GM19099 (cell line): Measurements from ENCODE around the gene GOPC.

Experiments
- POLR2A ChIP-seq: IDR thresholded peaks from 3 replicates; pipeline ENCODE4 v1.6.1; 2011; ENCODE audit warnings: low read depth; ENCODE audit not compliant: insufficient read length; ENCODE audit errors: extremely low read depth

GOPC gene

DNA sequence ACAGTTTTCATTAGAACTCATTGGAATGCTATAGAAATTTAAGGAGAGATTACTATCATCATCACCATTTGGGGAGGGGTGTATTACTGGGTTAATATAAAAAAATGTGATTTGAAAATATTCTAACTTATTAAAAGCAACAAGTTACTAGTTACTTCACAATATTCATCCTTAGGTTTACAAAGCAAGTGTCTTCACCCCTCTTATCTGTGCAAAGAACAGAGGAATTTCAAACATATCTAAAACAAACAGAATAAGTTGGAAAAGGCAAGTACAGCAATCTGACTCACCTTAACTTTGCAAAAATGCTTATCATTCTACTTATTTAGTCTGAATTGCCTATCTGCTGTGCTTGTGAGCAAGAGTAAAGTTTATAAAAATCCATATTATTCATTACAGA lies 87.0 kb downstream of the GOPC start:
- no peak for TF ChIP-seq POLR2A

DNA sequence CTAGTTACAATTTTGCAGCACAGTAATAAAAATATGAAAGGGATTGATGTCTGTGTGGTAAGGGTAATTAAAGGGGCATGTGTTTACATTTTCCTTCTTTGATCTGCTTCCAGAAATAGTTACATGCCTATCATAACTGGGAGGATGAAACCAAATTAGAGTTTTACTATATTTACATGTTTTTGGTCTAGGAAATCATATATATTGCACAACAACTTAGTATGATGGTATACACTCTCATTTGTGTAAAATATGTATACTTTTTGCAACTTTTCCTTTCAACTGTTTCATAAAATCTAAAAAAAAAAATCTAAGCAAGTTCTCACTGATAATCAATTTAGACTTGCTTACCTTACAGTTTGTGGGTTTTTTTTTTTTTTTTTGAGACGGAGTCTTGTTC lies 87.7 kb downstream of the GOPC start:
- TF ChIP-seq POLR2A = no peak

DNA sequence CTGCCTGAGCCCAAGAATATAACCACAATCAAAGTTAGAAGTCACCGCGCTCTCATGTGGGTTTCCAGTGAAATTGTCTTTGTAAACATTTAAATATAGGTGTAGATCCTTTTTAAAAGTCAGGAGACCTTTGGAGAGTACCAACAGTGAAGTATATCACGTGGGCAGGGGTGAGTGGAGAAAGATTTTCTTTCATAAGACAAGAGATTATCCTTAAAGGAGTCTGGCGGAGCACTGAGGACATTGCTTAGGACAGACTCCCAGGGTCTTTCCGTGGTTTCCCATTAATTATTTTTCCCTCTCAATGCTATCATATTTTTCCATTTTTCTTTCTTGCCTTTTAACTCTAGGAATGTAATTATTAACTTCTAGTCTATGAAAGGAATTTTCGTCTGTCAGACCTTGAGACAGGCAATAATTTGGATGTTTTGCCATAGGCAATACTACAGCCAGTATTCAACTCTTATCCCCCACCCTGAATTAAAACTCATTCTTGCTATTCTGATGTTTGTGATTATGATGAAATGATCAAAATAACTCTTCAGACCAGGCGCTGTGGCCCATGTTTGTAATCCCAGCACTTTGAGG lies 88.4 kb downstream of the GOPC start:
- TF ChIP-seq POLR2A = no peak

DNA sequence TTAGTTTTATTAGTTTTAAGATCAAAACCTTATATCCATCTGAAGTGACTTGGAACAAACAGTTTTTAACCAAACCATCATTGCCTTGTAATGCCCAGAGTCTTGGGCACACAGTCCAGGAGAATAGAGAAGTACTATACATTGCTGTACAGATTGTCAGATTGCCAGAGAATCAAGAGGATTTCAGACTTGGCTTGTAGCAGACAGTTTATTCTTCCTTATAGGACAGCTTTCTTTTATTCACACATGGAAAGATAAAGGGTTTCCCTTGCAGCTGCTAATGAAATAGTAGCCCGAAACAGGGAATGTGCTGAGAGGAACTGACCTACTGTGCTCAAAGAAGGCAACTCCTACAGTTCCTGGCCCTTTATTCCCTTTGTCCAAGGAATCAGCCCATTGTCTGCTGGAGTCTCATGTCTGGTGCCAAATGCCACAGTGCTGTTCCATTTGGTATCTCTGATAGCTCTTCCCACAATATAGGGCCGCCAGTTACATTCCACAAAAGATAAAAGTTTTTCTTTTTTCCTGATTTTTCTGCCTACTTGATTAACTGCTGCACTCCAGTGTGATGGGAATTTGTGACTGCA lies 89.2 kb downstream of the GOPC start:
- no peak for TF ChIP-seq POLR2A

- no peak for TF ChIP-seq POLR2A
Measured at GRCh38 chr6:117512056-117512828, 90.1 kb downstream of the GOPC start.
